GM18867 (cell line): ENCODE measurements around the gene MRPS23.

ENCODE experiments used
- ATAC-seq: cut with Tn5 transposase; IDR thresholded peaks from one replicate; pipeline ENCODE4 v1.9.1; 2021; ENCODE audit warnings: mild to moderate bottlenecking, moderate library complexity; ENCODE audit not compliant: unreplicated experiment

The MRPS23 gene

DNA sequence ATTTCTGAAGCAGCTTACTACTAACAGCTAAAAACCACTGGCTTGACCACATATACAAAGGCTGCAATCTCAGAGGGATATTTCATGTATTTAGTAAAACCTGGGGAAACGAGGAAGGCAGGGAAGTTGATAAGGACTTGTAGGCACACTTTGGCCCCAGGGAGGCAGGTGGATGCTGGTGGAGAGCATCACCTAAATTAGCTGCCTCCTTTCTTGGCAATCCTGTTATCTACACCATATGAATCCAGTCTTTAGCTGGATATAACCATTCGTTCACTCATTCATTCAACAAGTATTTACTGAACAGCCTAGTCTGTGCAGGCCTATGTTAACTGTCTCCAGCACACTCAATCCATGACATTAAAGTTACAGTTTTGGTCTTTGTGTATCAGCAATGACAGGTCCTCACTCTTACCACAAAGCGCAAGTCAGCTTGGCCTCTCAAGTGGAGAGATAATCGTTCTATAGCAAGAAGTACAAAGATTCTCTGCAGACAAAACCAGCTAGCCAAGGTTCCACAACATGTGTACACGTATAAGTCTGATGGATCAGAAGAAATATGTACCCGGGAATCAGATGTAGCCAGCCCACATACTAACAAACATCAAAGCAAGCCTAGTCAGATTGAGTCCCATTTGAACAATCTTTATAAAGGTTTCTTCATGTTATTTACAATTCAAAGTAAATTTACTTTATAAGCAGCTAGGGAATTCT, 10.8 kb downstream of the MRPS23 start:
- ATAC-seq: no peak

DNA sequence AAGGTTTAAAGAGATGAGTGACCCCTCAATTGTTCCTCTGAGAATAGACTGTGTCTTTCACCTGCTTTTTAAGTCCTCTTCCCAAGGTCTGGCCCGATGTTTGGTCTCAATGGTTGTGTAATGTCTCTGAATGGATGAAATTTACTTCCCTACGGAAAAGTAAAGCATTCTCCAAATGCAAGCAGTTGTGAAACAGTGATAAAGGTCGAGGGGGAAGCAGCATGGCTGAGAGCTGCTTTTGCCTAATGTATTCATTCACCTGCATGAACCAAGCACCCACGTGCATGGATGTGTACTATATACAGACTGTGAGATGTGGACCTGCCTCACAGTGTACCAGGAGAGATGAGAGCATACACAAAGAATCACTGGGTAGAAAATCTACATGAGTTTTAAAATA, 11.4 kb downstream of the MRPS23 start:
- no peak for ATAC-seq

DNA sequence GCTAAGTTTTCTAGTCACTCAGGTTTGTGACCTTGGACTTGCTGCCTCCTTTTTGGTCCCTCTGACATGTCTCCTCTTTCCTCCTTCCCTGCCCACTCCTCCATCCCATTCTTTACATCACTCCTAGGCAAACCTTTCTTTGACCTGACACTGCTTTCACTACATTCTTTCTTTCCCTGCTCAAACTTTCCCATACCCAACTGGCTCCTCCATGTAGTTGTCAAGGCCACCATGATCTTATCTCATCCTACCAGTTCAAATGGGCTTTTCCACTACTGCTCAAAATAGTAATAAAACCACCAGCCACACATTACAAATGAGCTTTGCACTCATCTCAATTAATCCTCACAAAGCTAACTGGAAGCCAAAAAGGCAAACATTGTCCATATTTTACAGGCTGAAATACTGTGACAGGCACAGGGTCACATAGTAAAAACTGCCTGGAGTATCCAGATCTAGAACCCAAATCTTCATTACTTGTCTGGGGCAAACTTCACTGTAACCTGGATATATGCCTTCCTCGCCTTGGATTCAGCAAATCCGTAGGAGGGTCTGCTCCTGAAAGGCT, 14.4 kb downstream of the MRPS23 start:
- no peak for ATAC-seq

DNA sequence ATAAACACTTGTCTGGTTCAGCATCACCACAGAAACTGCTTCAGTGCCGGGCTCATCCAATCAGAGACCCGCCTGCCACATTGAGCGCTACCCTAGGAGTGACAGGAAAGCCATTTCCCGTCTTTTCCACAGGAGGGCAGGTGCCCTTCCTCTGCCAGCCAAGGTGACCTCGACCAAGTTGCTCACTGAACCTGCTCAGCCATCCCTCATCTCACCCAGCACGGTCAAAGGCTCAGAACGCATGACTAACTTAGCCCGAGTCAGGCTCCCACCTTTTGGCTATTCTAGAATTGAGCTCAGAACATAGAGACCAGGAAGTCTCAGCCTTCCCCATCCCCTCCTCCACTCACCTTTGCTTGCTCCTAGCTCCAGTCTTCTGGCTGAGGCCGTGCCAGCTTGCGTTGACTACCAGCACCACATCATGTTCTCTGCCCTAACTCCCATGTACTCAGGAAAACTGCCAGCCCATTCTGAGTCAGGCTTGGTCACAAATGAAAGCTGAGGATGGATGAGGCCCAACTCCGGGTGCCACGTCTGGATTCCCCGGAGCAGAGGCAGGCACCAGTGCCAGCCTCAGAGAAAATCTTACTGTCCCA, 15.6 kb downstream of the MRPS23 start:
- no peak for ATAC-seq

DNA sequence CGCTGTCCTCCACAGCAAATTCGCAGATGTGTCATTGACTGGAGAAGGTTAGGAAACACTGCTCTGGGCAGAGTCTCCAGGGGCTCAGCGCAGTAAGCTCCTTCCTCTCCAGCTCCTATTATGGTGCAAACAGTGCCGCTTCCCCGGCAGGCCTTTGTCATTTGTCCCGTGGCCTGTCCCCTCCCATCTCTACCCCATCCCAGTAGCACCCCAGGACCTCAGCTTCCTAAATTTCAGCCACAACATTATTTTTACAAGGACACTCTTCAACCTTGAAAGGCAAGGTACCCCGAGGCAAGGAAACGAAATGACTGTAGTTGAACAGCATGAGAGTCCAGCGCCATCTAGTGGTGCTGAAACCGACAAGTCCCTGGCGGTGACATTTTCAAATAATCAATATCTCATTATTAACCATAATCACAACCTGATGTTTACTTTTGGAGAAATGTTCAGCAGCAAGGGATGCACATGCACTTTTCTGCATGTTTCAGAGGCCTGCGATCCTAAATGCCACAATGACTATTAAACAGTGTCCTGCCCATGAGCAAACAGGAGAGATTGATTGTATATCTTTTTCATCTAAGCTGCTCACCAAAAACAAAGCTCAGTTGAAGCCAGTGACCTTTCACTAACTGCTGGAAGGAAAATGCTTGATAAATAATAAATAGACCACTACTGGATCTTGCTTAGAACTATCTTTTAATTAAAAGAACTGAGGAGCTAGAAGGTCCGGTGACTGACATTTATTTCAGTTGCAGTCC, 16.5 kb downstream of the MRPS23 start:
- no peak for ATAC-seq

DNA sequence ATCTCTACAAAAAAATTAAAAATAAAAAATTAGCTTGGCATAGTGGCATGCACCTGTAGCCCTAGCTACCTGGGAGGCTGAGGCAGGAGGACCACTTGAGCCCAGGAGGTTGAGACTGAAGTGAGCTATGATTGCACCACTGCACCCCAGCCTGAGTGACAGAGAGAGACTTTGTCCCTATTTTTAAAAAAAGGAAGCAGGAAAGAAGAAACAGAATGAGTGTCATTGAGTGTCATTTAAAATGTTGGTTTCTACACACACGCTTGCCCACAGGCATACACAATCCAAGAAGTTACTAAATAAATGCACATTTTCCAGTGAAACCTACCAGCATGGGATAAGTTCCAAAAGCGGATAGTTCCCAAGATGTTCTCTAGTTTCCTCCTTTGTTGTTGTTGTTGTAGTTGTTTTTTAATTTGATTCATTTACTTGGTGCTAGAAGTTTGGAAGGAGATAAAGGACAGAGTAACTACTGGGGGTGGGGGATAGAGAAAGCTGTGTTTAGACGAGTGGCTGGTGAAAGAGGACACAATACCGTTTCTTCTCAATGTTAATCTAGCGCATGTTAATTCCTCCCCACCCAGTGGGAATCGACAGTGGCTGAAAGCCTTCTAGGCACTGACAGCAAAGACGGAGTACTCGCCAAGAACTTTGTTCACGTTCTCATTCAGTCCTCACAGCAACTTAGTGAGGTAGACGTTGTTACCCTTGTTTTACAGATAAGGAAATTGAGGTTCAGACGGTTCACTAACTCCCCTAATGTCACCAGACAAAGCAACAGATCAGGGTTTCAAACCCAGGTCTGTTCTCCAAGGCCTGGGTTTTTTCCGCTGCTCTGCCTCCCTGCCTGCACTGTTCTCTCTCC, 17.3 kb downstream of the MRPS23 start:
- ATAC-seq: no peak

DNA sequence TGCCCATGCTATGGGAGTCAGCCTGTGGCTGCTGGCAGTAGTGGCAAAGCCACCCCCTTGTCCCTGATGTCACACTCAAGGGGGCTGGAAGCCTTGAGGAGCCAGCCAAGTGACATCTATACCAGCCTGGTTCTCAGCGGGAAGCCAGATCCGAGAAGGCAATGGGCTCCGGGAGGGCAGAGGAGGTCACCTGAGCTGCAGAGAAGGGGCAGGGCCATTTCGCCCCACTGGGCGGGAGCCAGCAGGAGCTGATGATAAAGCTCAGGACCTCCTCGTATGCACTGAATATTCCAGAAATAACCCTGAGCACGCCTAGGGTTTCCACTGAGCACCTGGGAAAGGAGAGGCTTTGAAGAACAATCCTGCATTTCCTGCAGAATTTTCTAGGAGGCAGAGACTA, 19.0 kb downstream of the MRPS23 start:
- ATAC-seq: no peak

DNA sequence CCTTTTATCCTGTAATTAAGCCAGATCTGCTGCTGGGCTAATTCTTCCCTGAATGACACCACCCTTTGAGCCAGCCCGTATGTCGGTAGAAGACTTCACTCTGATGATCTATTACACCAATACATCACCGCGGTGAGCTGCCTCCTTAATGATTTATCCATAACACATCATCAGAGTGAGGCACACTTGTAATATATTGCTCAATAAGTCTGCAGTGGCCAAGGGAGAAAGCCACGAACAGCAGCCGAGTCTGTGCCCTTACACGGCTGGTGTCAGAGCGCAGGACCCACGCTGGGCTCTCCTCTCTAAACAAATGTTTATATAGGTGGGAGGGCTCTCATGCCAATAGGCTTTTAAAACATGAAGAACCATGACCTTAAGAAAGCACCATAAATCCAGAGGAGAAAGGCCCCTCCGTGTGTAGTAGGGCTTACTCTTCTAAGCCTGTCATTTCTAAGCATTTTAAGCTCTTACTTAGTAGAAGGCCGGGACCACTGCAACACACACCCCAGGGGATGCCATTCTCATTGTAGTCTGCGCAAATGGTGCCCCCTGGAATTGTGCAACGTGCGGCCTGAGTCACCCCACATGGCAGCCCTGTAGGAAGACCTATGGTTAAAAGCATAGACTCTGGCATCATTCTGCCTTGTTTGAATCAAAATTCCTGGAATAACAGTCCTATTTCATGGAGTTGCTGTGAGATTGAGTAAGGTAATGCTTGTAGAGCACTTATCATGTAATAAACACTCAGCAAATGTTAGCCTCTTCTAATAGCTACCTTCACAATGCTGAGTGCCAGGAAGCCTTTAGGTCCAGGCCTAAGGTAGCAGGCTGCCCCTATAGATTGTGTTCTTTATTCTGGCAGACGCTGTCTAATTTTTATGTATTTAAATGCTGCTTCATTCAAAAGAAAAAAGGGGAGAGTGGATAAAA, 26.1 kb downstream of the MRPS23 start:
- ATAC-seq: no peak

DNA sequence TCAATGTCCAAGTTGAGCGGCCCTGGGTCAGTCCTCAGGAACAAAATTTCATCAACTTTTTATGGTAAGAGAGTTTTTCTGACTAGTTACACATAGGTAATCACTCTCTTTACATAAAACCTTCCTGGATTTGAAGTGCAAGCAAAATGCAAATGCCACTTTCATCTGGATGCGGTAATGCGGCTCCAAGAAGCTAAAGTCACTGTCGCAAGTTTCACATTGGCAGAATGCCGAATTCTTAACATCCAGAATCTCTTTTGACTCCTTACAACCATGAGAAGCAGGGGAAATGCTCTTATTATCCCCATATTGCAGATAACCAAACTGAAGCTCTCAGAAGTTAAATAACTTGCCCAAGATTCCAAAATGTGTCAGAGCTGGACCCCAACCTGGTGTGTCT, 30.0 kb downstream of the MRPS23 start:
- no peak for ATAC-seq

DNA sequence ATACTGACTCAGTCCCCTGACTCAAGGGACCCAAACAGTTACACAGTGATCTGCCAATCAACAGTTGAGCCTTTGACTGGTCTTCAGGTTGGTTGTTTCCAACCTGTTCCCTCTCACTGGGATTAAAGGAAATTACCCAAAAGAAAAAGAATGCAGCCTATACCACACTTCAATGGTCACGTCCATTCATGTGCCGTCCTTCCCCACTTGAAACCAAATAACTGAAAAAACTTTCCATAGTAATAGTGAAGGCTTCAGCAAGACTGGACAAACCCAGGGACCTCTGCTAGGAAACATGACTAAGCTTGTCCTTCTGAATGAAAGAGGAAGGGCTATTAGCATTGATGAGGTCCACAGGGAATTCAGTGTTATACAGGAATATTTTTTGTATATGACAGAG, 30.6 kb downstream of the MRPS23 start:
- ATAC-seq: no peak

DNA sequence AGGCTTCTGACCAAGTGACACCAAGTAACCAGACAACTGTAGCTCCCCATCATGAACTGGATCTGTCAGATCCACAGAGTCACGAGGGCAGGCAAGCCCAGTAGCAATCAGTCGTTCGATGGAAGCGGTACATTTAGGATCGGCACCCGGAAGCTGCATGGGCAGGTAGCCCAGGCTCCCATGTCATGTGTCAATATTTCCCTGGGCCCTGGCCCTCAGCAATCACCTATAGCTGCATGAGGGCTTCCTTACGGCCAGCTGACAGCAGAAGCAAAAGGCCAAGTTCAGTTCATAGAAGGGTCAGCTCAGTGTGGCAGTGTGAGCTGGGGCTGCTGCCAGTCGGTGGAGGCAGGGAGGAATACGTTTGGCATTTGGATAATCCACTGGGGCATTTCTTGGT, 31.8 kb downstream of the MRPS23 start:
- no peak for ATAC-seq

DNA sequence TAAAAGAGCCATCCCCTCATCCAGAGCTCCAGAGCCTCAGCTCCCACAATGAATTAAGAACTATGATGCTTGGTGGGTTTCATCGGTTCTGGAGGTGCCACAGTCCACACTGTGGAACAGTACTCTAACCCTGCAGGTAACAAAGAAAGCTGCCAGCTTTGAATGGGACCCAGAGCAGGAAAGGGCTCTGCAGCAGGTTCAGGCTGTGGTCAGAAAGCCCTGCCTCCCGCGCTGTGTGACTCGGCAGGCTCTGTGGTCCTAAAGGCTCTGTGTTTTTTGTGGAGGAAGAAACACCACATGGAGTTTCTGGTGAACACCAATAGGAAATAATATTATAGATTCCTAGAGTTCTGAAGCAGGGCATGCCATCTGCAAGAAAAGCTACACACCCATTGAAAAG, 32.5 kb downstream of the MRPS23 start:
- no peak for ATAC-seq

DNA sequence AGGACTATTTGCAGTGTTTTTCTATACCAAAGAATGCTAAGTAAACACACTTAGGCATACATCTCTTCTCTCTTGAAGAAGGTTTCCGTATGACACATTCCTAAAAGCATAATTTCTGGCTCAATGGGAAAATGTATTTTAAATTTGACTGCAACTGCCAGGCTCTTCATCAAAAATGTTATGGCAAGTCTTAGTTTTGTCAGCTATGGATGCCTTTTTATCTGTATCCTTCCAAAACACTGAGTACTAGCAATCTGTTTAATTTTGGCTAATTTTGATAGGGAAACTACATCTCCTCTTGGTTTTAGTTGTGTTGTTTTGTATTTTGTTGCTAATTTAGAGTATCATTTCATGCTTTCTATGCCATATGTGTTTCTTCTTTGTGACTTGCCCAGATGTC, 35.4 kb downstream of the MRPS23 start:
- no peak for ATAC-seq

DNA sequence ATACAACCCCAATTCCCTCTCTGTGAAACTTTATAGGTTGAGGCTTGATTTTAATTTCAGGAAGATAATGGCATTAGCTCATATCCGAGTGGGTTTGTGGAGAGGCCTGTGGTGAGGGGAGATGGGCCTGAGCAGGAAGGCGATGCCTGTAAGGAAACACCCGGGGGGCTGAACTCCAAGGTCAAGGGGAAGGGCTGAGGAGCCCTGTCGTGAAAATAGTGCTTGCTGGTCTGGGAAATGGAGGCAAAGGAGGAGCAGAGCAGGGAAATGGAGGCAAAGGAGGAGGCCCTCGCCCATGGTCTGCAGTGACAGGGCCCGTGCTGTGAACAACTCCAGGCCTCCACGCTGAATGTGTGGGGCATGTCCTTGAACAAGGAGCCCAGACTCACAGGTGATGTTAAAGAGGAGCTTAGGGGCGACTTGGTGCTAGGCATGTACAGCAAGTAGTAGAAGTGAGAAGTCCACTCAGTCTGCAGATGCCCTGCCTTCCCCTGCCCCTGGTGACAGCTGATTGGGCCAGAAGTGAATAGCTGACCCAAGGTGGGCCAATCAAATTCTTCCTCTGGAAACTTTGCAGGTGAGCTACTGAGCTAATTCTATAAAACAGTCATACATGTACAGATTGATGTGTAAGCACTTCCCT, 38.1 kb downstream of the MRPS23 start:
- ATAC-seq: no peak

DNA sequence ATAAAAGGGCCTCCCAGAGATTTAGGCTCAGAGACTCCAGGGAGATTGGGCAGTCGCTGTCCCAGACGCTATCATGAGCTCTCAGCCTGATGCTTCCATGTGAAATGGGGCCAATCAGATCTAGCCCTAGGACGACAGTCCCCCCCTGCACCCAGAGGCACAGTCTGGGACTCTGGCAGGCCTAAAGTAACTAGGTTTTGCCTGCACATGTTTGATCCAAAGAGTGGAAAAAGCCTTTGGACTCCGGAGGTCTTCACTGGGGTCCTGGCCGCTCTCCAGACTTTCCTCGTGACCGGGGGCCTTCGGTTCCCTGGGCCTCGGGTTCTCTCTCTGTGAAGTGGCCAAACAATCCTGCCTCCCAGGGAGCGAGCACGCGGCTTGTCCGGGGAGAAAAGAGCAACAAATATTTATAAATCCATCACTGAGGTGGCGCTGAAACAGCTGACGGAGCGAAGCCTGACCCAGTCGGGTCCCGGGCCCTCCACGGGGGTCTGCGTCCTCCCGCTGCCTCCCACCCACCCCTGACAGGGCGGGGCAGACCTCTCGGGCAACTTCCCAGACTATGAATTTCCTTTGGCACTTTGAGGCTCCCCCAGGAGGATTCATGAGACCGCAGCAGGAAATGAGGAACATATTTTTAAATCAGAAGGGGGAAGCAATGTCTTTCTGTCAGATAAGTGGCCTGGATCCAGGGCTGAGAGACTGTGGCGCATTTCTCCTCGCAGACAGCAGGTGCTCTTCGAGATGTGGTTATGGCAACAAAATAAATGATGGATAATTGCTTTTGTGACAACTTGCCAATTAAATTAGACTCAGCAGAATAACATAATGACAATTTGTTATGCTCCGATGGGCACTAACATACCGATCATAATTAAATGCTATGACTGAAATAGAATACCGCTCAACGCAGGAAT, 38.9 kb downstream of the MRPS23 start:
- ATAC-seq: no peak

DNA sequence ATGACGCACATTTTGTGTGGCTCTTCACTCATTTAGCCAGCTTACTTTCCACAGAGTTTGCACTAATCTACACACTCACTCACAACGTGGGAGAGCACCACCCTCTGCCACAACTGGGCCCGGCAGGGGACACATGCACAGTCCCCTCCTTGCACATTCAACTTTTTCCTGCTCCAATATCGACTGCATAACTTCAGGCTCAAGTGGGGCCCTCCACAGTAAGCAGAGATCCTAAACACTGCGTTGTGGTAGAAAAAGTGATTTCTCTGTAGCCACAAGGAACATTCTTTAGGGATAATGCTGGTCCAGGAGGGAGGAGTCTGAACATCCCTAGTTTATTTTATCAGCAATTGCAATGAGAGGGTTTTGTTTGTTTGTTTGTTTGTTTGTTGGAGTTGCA, 40.0 kb downstream of the MRPS23 start:
- no peak for ATAC-seq

DNA sequence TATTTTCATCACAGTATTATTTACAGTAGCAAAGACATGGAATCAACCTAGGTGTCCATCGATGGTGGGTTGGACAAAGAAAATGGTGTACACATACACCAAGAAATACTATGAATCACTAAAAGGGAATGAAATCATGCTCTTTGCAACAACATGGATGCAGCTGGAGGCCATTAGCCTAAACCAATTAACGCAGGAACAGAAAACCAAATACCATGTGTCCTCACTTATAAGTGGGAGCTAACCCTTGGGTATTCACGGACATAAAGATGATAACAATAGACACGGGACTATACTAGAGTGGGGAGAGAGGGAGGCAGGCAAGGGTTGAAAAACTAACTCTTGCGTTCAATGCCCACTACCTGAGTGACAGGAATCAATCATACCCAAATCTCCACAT, 41.0 kb downstream of the MRPS23 start:
- ATAC-seq: no peak

DNA sequence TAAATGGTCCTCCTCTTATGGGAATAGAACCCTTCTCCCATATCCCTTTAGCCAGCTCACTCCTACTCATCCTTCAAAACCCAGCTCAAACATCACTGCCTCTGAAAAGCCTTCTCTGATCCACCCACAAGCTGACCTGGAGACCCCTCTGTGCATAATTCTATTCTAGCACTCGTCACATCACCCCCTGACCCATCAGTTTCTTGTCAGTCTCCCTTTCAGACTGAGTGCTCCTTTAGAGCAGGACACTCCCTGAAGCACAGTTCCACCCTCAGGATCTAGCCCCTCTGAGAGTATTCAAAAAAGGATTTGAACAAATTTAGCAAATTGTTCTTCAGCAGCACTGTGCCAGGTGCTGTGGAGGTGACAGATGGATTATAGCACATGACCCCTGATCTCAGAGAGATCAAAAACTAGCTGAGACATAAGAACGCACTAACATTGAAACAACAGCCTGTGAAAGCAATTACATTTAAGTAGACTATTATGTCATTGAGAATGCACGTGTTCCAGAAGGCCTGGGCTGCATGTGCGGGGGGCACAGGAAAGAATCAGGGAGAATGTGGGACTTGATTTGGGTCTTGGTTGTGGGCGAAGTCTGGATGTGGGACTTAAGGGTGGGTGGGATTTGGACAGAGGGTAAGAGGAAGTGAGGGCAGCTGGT, 43.5 kb downstream of the MRPS23 start:
- ATAC-seq: no peak
